ENCODE results near the gene ITGA4. TPM values are rescaled to one million over a fixed set of nuclear protein-coding genes. Genes with fewer than 3 reads are reported as not detected.

ITGA4 gene
- total RNA-seq, 4 donors from 2014 or later = 3.8 to 109 (median 13.4) TPM

GRCh38 chr2:181553244-181553643 is 96.1 kb downstream of the ITGA4 start:
- no peak for DNase-seq
- H3K4me1 ChIP-seq = no peaks in the 10 kb centered on the region
- no peak overlapping the region for H3K27ac ChIP-seq
- TF ChIP-seq, protein P1, sequence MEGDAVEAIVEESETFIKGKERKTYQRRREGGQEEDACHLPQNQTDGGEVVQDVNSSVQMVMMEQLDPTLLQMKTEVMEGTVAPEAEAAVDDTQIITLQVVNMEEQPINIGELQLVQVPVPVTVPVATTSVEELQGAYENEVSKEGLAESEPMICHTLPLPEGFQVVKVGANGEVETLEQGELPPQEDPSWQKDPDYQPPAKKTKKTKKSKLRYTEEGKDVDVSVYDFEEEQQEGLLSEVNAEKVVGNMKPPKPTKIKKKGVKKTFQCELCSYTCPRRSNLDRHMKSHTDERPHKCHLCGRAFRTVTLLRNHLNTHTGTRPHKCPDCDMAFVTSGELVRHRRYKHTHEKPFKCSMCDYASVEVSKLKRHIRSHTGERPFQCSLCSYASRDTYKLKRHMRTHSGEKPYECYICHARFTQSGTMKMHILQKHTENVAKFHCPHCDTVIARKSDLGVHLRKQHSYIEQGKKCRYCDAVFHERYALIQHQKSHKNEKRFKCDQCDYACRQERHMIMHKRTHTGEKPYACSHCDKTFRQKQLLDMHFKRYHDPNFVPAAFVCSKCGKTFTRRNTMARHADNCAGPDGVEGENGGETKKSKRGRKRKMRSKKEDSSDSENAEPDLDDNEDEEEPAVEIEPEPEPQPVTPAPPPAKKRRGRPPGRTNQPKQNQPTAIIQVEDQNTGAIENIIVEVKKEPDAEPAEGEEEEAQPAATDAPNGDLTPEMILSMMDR (IDR thresholded peaks at IDR 0.05) = no peak
- TF ChIP-seq POLR2A (IDR thresholded peaks at IDR 0.05) = no peak
- H3K27me3 ChIP-seq = no peaks in the 10 kb centered on the region
- no peaks in the 10 kb centered on the region for H3K36me3 ChIP-seq
- H3K9me3 ChIP-seq = no peaks in the 10 kb centered on the region
- H3K4me3 ChIP-seq = no peak overlapping the region

GRCh38 chr2:181554061-181554830 is 97.1 kb downstream of the ITGA4 start:
- no peaks in the 10 kb centered on the region for H3K4me1 ChIP-seq
- no peaks in the 10 kb centered on the region for H3K36me3 ChIP-seq
- no peak overlapping the region for H3K4me3 ChIP-seq
- H3K27me3 ChIP-seq = no peaks in the 10 kb centered on the region
- DNase-seq = no peak
- TF ChIP-seq, protein P1 (IDR thresholded peaks at IDR 0.05) = no peak
- TF ChIP-seq POLR2A (IDR thresholded peaks at IDR 0.05) = no peak
- H3K9me3 ChIP-seq = no peaks in the 10 kb centered on the region
- no peak overlapping the region for H3K27ac ChIP-seq

GRCh38 chr2:181558371-181558770 is 101.2 kb downstream of the ITGA4 start:
- Histone ChIP-seq H3K9me3 (no peaks in the 10 kb centered on the region), H3K36me3 (no peaks in the 10 kb centered on the region), H3K27me3 (no peaks in the 10 kb centered on the region), H3K4me1 (no peaks in the 10 kb centered on the region), H3K27ac (no peak overlapping the region), H3K4me3 (no peak overlapping the region)
- TF ChIP-seq POLR2A (IDR thresholded peaks at IDR 0.05) = no peak
- TF ChIP-seq, protein P1 (IDR thresholded peaks at IDR 0.05) = no peak
- no peak for DNase-seq

DNA sequence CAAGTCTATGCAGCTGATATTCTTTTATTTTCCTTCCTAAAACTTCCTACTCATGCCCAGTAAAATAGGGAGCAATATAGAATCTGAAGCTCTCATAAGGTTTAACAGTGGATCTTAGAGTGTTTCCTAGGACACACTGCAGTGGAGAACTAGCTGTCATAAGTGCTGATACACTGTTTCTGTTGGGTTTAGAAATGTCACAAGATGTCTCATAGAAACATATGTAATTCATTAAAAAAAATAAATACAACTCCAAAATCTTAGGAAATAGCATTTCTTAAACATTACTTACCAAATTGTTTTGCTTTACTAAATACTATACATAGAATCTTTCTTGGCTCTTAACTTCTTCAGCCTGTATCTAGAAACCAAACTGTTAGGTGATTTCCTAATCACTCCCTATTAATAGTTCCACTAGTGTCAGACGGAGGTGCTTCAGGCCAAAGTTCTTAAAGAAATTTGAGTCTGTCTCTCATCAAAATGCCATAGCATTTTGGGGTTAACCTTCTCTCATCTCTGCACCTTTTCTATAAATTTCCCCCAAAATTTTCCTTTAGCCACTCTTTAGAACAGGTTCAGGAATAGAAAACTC is 106.0 kb downstream of the ITGA4 start:
- Histone ChIP-seq H3K9me3 (no peaks in the 10 kb centered on the region), H3K4me3 (no peak overlapping the region), H3K4me1 (no peaks in the 10 kb centered on the region), H3K27me3 (no peaks in the 10 kb centered on the region), H3K27ac (no peak overlapping the region), H3K36me3 (no peaks in the 10 kb centered on the region)
- DNase-seq = no peak
- TF ChIP-seq, protein P1 (IDR thresholded peaks at IDR 0.05) = no peak
- no peak for TF ChIP-seq POLR2A (IDR thresholded peaks at IDR 0.05)

GRCh38 chr2:181566334-181567032 is 109.3 kb downstream of the ITGA4 start:
- no peak overlapping the region for H3K27ac ChIP-seq
- no peak overlapping the region for H3K4me3 ChIP-seq
- no peaks in the 10 kb centered on the region for H3K4me1 ChIP-seq
- no peaks in the 10 kb centered on the region for H3K9me3 ChIP-seq
- DNase-seq = no peak
- no peak for TF ChIP-seq POLR2A (IDR thresholded peaks at IDR 0.05)
- TF ChIP-seq, protein P1 (IDR thresholded peaks at IDR 0.05) = no peak
- no peaks in the 10 kb centered on the region for H3K36me3 ChIP-seq
- H3K27me3 ChIP-seq = no peaks in the 10 kb centered on the region

Measured in Peyer's patch (tissue), 4 donors.